Amygdala (tissue), 56 donors: ENCODE results near the gene POGLUT3.

Source experiments
- DNase-seq, 56 donors: peaks; one replicate each; lab custom pipeline; 2025; lab: John Stamatoyannopoulos, UW

POGLUT3 gene

DNA sequence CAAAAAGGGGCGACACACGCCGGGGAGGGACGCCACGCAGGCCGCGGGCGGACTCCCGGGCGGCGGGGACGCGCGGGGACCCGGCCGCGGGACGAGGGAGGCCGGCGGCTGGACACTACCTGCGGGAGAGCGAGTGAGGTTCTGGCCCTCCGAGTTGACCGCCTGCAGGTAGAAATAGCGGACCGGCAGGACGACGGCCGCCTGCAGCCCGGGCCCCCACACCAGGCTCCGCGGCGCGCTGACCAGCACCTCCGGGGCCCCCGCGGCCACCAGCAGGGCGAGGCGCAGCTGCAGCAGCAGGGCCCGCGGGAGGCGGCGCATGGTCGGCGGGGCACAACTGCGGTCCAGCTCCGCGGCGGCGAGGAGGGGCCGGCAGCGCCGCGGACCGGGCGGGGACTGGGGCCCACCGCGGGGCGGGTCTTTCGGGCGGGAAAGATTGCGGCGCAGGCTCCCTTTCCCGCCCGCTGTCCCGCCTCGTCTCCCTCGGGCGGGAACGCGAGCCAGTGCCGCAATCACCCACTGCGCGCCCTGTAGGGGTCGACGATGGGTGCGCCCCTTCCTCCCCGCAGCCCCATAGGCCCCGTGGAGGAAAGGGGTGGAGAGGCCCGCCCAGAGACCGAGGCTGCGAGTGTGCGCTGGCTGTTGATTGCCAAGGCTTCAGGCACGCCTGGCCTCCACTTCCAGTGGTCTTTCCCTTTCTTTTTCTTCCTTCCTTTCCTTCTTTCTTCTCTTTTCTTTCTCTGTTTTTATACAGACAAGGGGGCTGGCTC, at the start of gene POGLUT3:
TSS of gene POGLUT3 (minus strand) at position 339 of the 770 bp plus-strand sequence. CDS start at position 321, 18 bp downstream.
- peak in 33 of 56 donors; percentile 8 to 54 (median 33) for DNase-seq

GRCh38 chr11:108545909-108546501, 47.8 kb upstream of the POGLUT3 start:
- DNase-seq = no peak

DNA sequence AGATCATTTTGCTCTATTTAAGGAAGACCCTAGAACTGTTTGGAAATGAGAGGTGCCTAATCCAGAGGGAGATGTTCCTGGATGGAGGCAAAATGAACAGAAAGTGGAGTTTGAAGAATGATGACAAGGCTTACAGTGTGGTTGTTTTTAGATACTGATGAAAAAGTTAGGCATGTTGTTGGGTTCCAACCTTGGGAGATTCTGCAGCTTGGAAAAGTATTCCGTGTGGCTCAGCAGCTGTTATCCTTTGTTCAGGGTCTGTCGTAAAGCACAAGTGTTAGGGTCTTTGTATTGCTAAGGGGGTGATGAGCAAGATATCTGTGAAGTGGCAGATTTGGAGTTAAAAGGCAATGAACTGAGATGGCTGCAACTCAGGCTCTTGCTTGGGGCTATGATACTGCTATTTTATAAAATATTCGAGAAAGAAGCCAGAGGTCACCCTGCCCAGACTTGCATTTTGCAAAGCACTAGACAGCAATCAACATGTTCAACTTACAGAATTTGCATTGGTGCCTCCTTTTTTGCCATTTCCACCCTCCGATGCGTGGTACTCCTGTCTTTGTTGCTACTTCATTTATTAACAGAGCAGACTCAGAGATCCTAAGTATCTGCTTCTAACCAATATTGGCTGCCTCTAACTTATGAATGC, 45.3 kb upstream of the POGLUT3 start:
- no peak for DNase-seq

GRCh38 chr11:108541531-108541930, 43.3 kb upstream of the POGLUT3 start:
- no peak for DNase-seq

GRCh38 chr11:108538502-108538901, 40.3 kb upstream of the POGLUT3 start:
- no peak for DNase-seq

DNA sequence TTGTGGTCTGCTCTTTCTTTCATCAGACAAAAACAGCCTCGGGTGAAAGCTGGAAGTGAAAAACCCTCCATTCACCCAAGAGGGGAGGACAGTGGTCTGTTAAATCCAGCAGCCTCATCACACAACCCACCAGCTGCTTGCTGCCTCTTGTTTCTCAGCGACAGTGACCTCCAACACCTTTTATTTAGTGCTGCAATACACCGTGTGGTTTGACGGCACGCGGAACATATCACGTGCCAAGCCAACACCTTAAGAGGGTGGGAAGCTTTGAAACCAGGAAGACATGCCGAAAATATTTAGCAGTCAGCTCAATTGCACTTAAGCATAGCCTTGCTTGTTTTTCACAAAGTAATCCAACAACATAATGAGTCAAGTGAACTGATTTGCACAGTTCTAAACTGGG, 39.8 kb upstream of the POGLUT3 start:
- peak in 2 of 56 donors; percentile 3 to 5 for DNase-seq

DNA sequence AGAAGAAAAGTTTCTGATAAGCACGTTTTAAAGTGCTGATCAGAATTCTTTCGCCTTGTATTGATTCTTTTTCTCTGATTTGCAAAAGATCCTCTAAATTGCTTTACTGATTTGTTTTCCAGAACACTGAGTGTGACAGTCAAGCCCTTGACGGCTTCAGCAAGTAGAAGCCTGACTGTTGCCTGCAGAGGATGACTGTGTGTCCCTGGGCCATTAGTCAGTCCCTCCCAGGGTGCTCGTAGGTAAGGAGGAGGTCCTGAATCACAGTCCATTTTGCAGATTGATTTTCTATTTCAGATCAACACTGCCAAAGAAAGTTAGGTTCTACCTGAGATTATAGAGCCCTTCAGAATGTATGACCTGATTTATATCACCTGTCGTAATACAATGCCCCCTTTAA, 38.6 kb upstream of the POGLUT3 start:
- no peak for DNase-seq

- DNase-seq = no peak
Measured at GRCh38 chr11:108535384-108535955, 37.3 kb upstream of the POGLUT3 start.

DNA sequence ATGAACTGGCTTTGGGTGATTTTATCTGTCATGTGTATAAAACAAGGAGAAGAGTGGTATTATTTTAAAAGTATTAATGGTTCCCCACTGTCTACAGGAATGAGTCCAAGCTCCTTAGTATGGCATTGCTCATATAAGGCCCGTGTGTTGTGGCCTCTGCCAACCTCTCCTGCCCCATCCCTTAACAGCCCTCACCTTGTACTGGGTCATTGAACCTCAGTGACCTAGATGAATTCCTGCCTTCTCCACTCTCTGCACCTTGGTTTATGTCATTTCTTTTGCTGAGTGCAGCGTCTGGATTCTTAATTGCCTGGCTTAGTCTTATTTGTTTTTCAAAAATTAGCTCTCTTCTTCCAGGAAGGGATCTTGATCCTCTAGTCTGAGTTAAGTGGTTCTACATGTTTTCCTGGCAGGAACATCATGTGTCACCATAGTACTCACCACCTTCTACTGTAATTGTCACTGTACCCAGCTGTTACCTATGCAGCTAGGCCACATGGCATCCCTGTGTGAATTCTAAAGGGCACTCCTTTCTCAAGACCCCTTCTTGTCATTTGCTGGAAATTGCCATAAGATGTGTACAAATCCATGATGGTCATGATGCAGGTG, 36.2 kb upstream of the POGLUT3 start:
- DNase-seq = no peak

DNA sequence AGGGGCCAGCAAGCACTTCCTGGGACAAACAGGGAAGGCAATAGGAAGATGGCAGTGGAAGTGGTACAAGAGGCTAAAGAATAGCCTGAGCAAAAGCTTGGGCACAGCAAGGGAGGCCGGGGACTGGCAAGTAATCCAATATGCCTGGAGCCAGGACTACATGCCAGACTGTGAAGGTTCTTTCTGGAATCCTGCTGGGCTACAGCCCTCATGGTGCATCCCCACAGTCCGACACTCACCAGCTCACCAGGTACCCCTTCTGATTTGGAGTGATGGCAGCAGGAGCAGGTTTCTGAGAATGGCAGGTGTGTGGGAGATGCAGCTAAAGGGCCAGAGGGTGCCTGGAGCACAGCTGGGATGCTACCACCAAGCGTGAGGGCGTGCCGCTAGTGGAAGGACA, 32.2 kb upstream of the POGLUT3 start:
- no peak for DNase-seq

DNA sequence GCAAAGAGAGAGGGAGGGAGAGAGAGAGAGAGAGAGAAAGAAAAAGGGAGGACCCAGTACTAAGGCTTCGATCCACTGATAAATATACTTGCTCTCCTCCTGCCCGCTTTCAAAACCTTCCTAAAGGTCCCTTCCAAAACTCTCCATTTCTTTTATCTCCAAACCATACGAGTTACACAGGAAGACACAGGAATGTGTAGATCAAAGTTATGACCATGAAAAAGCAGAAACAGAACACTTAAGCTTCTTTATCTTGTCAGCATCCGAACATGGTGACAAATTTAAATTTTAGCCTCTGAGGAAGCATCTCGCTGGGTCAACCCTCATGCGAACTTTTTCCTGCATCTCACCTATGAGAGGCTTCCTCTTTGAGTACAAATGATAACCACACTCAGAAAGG, 29.2 kb upstream of the POGLUT3 start:
- DNase-seq = no peak

DNA sequence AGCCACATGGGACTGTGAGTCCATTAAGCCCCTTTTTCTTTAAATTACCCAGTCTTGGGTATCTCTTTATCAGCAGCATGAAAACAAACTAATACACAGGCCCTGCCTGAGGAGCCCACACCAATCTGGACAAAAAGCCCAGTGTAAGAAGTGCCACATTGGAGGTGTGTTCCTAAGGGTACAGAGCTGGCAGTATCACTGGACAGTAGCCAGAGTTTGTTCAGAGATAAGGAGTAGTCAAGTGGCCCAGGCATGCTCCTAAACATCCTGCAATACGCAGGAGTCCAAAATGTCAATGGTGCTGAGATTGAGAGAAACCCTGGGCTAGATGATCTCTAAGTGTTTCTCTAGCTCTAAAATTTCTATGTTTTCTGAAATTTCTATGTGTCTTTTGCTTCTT, 27.0 kb upstream of the POGLUT3 start:
- no peak for DNase-seq

DNA sequence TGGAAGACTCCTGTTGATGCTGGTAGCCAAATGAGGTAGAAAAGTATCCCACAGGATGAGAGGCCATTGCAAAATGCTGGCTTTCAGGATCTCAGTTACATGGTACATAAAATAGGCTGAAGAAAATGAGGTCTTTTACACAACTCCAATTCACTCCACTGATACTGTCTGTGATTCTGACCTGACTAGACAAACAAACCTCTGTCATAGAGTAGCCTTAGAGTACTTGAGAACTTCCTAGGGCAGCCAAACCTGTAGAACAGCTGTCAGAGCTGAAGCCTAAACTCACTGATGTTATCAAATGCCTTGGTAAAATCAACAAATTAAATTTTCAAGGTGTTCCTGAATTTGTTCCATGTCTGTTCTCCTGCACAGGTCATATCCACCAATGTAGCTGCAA, 26.2 kb upstream of the POGLUT3 start:
- no peak for DNase-seq

DNA sequence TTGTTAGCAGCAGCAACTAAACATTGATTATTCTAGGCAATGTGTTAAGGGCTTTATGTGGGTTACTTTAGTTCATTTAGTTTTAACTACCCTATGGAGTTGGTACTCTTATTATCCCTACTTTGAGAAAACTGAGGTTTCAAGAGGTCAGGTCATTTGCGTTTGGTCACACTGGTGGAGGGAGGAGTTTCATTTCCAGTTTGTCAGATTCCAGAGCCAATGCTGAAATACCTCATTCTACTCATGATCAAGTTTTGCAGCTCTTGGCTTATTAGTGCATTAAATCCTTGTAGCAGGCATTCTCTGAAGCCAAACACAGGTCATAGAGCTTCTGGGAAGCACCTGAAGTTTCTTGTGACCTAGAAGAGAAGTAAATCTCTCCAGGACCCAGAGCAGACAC, 24.1 kb upstream of the POGLUT3 start:
- DNase-seq = no peak

DNA sequence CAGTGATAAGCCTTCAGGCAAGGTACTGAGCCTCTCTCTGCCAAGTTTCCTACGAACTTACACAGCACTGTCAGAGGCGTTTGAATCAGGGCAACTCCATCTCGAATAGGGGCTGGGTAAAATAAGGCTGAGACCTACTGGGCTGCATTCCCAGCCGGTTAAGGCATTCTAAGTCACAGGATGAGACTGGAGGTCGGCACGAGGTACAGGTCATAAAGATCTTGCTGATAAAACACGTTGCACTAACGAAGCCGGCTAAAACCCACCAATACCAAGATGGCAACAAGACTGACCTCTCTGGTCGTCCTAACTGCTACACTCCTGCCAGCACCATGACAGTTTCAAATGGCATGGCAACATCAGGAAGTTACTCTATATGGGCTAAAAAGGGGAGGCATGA, 20.4 kb upstream of the POGLUT3 start:
- DNase-seq = no peak

GRCh38 chr11:108516125-108516524, 17.9 kb upstream of the POGLUT3 start:
- DNase-seq = no peak

DNA sequence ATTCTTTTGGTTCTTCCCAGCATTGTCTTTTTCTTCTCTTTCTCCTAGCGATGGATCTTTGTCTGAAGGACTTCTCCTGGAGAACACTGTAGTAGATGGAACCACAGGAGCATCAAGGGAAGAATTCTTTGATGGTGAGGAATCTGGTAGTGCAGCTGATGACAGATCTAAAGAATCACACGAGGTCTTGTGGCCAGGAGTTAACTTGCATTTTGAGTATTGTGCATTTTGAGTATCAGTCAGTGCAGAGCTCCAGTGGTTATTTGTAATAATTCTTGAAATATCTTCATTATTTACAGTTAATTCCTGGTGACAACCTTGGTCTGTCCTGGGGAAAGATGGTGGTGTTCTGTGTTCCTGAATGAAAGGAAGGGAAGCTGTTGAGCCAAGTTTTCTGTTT, 14.5 kb upstream of the POGLUT3 start:
- DNase-seq = no peak

- DNase-seq = no peak
Measured at GRCh38 chr11:108511851-108512474, 13.8 kb upstream of the POGLUT3 start.

DNA sequence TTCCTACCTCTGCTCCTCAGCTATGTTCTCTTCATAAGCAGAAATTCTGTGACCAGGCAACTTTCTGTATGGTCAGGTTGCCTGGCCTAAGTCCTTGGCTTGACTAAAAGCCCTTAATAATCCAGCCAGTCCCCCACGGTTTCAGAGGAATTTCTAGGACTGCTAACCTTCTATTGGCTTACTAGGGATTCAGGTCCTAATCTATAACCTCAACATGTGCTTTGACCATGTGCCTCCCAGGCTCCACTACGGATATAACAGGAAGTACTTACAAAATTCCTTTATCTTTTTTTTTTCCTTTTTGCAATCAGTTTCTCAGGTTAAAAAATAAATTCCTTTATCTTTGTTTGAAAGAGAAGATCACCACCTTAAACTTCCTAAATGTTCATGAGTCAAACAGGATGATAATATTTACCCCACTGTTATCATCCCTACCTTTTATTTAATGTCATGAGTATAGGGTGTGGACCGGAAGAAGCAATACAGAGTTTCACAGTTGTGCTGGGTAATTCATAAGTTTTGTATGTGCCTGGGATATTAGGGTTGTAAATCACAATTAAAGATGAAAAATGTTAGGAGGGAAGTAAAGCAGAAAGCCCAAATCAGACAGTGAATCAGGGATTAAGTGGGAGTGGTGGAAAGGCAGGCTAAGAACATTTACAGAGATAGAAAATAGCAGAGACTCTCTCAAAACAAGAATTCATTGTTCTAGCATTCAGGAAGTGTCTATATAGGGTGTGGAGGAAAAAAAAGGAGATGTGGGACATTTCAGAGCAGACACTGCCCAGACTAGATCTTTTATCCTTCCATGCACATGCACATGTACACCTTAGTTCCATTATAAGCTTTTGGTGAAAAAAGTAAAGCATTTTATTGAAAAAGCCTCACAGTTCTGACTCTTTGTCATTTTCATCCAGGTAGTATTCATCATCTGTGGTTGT, 10.7 kb upstream of the POGLUT3 start:
- no peak for DNase-seq
